GM21367 (cell line): ENCODE data around the gene TYW5.
A peak's percentile ranks its signal among the peaks of the same experiment; 100 is the strongest.

Experiments
- ATAC-seq: cut with Tn5 transposase; IDR thresholded peaks from one replicate; pipeline ENCODE4 v1.9.1; 2021; ENCODE audit not compliant: unreplicated experiment

The TYW5 gene

DNA sequence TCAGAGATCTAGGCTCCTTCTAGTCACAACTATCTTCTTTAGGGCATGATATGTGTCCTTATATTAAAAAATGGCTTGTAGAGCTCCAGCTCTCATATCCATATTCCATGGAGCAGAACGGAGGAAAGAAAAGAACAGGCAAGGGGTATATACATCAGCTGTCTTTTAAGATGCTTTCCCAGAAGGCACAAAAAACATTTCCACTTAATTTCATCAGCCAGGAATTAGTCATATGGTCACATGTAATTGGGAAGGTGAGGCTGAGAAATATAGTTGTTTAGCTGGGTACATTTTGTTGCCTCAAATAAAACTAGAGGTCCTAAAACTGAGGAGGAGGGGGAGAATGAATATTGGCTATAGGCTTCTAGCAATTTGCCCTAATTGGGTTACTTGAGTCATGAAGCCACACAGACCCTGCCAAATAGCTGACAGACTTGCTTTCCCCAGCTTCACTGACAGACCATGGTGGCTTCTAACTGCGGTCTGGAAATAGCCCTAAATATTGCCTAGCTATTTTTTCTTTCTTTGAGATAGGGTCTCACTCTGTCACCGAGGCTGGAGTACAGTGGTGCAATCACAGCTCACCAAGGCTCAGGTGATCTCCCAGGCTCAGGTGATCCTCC lies 20.1 kb upstream of the TYW5 start:
- no peak for ATAC-seq

DNA sequence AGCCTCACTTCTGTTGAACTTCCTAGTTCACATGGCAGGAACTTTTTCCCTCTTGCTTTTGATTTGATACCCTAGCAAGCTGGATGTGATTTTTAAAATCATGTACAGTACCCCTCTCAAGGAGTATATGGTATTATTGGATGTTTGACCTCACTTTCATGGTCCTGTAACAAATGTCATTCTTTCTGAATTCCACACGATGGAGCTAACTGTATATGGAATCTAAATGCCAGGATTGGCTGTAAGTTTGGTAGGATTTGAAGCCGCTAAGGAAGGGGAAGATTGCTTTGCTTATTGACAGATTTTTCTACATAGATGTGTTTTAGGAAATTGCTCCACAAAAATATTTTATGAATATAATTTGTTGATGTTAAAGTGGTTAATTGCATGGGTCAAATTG lies 18.4 kb upstream of the TYW5 start:
- no peak for ATAC-seq

DNA sequence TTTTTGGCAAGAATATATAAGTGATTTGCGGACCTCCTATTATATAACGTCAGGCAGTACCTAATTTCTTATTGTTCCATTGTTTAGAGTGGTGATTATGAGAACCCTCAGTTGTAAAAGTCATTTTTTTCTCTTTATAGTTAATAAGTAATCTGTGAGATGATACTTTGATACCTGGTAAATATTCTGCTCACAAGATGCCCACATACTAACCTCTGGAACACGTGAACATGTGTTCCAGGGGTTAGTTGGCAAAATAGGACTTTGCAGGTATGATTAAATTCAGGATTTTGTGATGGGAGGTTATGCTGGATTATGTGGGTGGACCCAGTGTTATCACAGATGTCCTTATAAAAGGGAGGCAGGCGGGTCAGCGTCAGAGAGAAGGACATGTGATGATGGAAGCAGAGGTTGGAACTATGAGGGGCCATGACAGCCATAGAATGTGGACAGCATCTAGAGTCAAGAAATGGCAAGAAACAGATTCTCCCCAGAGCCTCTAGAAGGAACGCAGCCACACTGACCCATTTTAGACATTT lies 16.9 kb upstream of the TYW5 start:
- ATAC-seq: no peak

DNA sequence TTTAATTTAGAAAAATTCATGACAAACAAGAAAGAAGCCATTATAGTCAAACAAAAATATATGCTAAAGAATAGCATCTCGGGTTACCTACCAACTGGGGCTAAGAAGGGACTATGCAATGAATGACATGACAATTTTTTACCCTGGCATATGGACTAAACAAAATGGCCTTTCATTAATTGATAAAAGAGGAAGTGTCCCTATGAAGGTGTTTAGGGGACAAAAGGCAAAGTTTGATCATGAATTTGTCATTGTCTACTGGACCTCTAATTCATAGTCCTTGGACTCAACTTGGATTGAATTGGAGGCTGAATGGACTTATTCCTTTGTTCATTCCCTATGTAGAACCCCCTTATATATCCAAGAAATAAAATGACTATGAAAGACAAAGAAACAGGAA lies 12.8 kb upstream of the TYW5 start:
- no peak for ATAC-seq

DNA sequence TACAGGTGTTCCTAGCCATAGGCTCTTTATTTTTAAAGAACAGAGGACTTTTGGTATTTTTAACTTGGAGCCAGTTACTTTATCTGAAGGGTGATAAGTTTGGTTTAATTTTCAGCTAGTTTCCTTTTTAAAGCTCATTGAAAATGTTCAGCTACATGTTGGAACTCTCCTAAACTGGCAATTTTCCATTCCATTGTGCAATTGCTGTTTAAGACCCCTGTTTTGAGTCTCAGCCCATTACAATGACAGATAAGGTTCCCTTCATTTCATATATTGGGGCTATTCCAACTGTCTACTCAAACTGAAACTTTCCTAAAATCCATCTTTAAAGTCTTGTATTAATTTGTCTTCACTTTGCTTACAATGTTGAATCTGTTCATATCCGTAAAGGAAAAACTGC lies 11.7 kb upstream of the TYW5 start:
- ATAC-seq: no peak

DNA sequence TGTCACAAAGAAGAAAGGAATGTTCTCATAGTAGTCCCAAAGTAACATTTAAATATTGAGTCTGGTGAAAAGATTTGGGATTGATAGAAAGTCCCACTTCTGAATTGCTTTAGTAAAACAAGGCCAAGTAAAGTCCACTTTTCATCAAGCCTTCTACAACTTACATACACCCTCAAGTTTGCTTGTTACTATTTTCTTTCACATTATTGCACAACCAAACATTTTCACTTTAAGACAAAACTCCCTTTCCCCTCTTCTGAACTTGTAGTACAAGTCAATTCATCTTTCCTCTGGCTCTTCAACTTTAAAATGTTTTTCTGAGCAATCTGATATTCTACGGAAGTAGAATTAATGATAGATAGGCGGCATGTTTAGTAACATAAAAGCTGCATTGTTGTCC lies 11.1 kb upstream of the TYW5 start:
- no peak for ATAC-seq

DNA sequence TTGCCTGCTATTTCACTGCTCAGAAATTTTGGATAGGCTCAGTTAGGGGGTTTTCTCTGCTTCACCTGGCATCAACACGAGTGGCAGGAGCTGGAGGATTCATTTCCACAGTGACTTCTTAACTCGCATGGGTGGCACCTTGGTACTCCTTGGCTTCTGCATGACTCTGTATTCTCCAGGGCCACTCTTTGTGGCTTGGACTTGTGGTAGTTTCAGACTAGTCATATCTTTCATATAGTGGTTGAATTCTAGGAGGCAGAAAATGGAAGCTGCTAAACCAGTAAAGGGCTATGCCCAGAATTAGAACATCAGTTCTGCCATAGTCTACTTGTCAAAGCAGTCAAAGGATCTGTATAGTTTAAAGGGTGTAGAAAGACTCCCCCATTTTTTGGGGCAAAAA lies 6.9 kb upstream of the TYW5 start:
- no peak for ATAC-seq

DNA sequence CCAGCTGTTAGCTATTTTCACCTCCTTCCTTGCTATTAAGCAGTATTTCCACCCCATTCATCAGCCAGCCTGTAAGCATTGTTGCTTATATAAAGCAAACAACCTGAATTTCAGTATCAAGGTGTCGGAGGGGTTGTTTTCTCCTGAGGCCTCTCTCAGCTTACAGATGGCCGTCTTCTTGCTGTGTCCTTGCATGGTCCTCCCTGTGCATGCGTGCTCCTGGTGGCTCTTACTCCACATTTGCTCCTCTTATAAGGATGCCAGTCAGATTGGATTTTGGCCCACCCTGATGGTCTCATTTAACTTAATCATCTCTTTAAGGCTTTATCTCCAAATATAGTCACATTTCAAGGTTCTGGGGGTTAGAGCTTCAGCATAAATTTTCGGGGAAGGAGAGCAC lies 2.7 kb upstream of the TYW5 start:
- ATAC-seq: no peak

DNA sequence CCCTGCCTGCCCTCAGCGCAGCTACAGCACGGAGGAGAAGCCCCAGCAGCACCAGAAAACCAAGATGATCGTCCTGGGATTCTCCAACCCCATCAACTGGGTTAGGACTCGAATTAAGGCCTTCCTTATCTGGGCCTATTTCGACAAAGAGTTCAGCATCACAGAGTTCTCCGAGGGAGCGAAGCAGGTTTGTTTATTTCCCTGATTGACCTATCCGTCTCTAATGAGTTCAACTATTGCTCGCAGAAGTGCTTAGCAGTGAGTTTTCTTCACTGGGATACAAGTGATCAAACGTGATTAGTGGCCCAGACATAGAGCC lies 730 bp upstream of the TYW5 start:
- no peak for ATAC-seq

DNA sequence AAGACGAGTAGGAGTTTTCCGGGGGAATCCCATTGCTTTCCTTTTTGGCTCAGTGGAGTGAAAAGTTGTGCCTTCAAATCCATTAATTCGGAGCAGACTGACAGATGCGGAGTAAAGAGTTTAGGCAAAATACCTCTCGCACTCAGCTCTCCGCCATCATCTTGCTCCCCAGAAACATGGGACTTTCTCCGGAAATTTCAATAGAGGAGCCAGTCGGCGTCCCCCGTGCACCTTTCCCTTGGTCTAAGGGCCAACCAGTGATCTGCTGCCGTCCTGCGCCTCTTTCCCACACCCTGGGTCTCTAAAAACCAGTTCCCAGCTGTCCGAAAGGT lies 318 bp downstream of the TYW5 start:
- ATAC-seq: peak; percentile 46

DNA sequence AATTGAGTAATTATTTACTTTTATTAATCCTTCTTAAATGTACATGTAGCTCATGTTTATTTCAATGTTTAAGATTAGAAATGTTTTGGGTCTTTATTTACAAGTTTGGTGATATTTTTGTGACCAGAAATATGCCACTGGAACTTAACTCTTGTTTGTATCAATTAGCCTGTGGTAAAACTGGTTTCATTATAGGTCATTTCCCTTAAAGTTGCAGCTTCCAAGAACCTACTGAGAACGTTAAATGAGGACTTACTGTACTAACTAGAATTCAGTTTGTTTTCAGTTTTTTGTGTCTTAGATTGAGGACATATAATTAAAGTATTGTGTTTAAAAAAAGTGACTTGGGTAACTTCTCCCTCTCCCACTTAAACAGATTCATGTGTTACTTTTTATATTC lies 4.3 kb downstream of the TYW5 start:
- no peak for ATAC-seq

DNA sequence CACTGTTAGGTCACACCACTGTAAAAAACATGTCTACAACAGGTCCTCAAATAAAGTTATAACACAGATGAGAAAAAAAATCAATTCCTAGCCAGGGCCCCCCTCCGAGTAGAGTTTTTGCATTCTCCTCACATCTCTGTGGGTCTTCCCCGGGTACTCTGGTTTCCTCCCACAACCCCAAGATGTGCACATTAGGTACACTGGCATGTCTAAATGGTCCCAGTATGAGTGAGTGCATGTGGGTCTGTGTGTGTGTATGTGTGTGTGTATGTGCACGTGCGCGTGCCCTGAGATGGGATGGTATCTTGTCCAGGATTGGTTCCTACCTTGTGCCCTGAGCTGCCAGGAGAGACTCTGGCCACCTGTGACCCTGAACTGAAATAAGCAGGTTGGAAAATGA lies 4.9 kb downstream of the TYW5 start:
- ATAC-seq: no peak

DNA sequence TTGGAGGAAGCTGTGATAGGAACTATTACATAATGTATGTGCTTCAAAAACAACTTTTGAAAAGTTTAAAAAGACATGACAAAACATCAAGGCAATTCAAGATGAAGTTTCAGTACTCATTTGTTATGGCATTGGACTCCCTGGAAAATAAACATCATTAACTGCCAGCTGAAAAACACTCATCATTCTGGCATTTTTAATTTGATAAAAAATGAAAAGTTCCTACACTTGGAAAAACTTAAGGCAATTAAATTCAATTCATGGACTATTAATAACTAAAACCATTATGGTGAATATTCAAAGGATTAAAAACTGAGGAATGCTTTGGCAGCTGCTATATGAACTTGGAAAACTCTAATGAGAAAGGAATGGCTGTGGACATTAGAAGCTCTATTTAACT lies 8.5 kb downstream of the TYW5 start:
- no peak for ATAC-seq

DNA sequence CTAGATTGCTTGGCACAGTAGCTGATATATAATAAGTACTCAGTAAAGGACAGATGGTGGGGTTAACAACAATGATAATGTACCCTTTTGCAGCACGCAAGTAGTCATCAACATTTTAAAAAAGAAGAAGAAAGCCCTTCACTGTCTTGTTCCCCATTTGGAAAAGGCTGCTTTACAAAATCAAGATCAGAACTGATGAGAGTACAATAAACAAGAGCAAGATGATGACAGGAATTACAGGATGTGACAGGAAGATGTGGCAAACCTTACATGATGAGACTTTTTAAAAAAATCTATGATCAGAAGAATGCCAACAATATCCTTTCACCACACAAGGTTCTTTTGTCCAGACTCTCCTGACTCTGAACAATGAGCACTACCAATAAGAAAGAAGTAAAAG lies 9.1 kb downstream of the TYW5 start:
- no peak for ATAC-seq

DNA sequence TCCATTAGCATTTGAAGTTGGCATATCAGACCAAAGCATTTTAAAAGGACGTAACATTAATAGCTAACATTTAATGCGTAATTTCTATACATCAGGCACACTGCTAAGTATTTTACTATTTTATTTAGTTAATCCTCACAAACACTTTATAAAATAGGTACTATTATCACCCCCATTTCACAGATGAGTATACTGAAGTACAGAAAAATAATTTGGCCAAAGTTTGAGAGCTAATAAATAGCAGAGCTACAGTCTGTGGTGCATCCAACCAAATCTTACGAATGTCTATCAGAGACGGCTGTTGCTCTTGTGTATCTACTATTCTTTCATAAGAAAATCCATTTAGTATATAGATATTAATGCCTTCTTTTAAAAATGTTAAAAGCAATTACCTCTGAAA lies 11.9 kb downstream of the TYW5 start:
- ATAC-seq: no peak

DNA sequence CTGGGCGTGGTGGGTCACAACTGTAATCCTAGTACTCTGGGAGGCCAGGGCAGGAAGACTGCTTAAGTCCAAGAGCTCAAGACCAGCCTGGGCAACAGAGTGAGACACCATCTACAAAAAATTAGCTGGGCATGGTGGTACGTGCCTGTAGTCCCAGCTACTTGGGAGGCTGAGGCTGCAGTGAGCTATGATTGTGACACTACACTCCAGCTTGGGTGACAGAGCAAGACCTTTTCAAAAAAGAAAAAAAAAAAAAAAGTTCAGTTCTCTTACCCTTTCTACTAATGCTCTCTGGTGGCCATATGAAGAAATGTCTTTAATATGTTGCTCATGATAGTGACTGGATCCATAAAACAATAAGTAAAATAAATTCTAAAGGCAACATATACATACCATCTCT lies 14.9 kb downstream of the TYW5 start:
- ATAC-seq: peak; percentile 74

DNA sequence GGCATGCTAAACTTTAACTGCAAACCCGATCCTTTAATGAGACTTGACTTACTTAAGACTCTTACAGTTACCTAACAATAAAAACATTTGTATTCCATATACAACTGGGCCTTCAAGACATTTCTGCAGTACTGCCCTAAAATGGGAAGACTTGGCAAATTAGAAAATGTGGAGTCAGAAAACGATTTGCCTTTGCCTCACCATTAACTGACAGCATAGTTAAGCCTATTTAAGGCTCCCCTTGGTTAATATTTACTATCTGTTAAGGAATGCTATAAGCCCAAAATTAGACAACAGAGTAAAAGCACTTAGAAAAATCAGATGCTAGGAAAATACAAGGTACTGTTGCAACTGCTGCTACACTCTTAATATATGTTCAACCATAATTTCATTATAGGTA lies 18.7 kb downstream of the TYW5 start:
- no peak for ATAC-seq

DNA sequence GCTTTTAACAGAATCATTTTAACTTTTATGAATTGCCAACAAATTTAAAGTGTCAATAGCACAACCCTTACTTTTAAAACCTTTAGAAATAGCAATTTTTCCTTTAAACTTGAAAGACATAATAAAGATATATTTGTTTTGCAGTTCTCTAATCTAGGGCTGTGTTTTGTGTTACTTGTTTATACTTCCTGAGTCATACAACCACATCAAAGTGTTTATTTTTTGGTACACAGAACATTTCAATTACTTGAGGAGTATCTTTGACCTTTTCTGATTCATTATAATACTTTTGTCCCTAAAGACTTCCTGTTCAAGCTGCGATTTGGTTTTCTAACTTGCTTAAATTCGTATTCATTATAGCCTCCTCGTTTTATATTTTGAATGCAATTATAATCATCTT lies 21.8 kb downstream of the TYW5 start:
- no peak for ATAC-seq

DNA sequence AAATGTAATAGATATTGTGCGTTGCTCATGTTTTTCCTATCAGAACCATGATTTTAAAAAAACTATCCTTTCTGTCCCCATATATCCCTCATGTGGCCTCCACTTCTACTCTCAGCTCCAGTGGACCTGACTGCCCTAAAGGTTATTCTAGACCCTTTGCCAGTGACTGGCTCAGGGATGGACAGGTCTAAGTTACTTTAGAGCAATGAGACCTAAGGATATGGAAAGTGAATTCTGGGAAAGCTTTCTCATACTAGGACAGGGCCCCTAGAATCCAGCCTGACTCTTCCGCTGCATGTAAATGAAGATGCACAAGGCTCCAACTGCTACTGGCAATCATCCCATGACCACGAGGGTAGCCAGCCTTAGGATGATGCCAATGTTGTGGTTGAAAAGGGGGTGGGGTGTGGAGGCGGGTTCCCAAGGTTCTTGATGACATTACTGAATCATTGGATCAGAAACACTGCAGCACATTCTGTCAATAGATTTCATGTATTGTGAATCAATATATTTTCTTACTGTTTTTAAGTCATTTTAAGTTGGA lies 22.9 kb downstream of the TYW5 start:
- no peak for ATAC-seq

DNA sequence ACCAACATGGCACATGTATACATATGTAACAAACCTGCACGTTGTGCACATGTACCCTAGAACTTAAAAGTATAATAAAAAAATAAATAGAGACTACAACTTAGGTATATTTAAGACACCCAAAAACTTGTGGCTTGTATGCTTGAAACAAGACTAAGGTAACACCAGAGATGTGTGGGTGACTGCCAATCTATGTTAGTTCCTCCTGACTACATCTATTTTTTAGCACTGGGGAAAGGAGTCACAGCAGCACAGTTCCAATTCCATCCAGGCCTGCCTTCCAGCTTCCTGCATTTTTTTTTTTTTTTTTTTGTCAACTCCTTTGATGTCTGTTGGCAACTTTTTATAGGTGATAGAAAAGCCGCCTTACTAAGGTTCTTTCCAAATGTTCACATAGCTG lies 26.0 kb downstream of the TYW5 start:
- no peak for ATAC-seq

DNA sequence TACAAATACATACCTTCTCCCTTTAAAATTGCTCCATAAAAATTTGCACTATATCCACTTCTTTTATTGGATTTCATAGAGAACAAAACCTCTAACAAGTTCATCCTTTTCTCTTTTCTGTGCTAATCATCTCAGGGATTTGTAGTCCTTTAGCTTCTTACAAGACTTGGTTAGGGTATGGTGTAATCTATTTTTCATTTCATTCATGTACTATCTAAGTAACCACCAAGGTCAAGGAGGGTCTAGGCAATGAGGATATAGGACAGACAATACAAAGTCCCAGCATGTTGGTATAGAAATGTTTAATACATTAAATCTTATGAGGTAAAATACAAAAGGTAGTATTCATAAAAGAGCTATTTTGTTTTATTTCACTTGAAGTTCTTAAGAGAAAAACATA lies 26.7 kb downstream of the TYW5 start:
- ATAC-seq: no peak

DNA sequence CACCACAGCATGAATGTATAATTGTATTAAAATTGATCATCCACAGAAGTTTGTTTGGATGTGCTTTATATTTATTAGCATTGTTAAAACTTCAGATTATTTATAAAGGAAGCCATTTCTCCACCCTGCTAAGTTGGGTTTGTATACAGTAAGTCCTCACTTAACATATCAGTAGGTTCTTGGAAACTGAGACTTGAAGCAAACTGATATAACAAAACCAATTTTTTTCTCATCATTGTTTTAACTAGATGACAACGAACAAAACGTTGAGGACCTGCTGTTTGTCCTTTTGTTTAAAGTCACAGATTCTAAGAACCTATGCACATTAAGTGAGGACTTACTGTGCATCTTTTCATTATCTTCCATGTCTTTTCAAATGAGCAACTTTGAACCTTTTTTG lies 27.1 kb downstream of the TYW5 start:
- ATAC-seq: no peak

DNA sequence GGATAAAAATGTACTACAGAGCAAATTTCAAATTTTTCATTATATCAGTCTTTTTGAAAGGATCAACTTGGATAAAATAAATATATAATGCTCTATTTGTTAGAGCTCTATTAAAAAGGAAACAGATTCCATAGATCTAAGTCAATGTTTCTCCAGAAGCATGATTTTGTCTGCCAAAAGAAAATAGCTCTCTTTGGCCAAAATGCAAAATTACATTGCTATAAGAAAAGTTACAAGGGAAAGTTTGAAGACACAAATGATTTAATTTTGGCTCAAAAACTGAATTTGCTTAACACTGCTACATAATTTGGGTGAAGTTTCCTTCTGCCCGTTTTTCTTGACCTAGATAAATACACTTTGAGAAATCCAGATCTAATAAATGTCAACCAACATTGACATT lies 28.5 kb downstream of the TYW5 start:
- no peak for ATAC-seq

DNA sequence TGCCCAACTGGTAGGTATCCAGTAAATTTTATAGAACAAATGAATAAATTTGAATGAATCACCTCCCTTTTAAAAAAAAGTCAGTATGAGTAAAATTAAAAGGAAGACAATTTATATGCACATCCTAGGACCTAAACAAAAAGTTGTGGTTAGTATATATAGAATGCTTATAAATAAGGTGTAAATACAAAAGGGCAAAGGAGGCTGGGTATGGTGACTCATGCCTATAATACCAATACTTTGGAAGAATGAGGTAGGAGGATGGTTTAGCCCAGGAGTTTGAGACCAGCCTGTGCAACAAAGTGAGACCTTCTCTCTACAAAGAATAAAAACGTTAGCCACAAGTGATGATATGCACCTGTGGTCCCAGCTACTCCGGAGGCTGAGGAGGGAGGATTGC lies 31.4 kb downstream of the TYW5 start:
- no peak for ATAC-seq
